ENCODE results near the gene SLC38A1.

The SLC38A1 gene

DNA sequence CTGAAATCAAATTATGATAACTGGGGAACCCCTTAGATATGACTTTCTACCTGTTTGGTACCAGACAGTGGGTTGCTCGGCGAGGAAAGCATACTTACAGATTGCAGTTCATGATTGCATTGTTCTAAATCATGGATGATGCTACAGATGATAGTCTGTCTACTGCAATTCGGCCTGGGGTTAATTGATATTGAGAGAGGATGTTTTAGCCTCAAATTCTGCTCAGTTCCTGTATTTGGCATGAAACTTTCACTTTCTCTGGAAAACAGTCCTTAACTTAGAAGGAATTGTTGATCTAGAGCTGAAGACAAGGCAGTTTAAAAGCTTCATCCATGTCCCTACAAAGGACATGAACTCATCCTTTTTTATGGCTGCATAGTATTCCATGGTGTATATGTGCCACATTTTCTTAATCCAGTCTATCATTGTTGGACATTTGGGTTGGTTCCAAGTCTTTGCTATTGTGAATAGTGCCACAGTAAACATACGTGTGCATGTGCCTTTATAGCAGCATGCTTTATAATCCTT lies 106.2 kb downstream of the SLC38A1 start:
- peak; percentile 66 for DNase-seq

DNA sequence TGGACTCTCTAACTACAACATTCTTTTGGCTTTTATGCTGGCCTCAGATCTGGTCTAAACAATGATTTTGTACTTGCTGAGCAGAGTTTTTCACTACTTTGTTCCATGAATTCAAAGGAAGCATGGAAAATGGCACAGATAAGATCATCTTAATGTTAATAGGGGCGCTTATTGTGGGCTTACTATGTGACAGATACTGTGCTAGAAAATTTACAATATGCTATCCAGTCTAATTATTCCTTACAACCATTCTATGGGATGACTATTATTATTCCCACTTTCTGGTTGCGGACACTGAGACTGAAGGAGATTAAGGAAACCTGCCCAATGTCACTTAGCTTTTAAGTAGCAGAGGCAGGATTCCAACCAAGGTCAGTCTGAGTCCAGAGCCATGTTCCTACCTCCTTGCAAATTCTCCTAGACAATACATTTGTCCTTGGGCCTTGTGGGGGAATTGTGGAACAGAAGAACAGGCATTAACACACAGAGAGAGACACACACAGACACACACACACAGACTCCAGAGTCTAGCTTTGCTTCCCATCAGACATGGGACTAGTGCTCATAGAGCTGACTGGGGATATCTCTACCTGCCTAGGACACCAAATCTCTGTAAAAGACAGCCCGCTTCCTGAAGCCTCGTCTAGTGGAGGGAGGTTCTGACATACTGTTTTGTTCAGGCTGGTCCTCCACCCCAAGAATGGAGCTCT lies 107.7 kb downstream of the SLC38A1 start:
- DNase-seq, result no peak

DNA sequence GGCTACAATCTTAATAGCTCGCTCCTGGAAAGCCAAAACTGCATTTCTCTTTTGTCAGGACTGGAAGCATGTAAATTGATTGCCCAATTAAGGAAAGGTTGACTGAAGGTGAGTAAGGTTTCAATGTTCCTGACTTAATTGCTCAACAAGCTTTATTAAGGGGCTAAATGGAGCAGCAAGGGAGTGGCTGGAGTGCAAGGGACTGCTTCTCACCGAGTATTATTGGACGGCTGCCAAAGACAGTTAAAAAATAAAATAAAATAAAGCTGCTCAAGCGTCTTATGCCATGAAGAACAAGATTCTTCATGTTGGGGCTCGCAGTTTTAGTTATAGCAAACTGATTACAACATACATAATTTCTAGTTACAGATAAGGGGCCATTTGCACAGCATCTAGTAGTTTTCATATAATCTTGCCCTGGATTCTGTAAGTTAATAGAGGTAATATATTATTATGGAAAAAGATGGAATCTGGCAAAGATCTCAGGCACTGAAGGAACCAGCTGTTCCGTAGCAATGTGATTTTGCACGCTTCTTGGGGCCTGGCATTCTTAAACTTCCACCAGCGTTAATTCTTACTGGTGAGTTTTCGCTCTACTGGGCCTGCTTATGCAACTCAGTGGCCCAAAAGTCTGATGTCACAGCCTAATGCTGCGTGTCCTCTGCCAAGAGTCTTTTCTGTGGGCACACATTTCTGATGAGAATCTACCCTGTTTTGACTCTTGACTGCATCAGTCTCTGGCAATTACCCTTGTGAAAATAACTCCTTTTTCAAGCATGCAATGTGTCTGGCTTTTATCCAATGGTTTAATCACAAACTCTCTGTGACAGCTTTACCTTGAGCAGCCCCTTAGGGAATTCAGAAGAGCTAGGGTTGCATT lies 108.5 kb downstream of the SLC38A1 start:
- DNase-seq, result no peak

DNA sequence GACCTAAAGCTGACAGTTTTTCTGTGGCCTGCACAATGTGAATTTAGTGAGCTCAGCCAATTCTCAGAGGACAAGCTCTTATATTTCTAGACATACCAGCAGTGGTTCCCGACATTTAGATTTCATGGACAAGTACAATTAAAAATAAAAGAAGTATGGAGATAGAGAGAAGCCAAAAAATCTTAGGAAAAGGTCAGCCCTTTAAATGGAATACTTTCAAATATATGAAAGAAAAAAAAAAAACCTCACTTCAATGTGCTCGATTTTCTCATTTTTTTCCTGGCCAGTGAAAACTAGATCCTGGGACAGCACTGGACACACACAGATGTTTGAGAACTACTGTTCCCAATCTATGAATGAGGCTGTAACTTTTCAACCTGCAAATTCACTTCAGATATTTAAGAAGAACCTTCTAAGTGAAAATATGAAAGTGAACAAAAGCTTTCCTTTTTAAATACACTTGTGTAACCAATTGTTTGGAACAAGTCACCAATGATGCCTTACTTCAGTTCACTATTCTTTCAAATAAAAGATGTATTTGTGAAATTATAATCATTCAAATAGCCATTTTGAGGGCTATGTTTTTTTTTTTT lies 109.4 kb downstream of the SLC38A1 start:
- DNase-seq, result no peak

DNA sequence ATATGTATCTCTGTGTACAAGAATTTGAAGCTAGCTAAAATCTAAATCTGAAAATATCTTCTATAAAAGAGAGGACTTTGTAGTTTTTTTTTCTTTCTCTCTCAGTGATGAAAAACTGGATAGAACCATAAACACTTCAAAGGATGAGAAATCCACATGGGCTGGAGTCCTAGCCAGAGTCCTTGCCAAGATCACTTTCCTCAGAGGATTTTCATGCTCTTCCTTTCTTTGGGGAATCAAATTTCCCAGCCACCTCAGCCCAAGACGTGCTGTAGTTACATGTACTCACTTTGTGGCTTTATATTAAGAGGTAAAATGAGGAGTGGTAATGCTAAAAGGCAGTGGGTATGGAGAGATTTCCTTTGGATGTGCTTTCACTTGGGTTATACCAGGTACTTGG lies 110.3 kb downstream of the SLC38A1 start:
- no peak for DNase-seq

DNA sequence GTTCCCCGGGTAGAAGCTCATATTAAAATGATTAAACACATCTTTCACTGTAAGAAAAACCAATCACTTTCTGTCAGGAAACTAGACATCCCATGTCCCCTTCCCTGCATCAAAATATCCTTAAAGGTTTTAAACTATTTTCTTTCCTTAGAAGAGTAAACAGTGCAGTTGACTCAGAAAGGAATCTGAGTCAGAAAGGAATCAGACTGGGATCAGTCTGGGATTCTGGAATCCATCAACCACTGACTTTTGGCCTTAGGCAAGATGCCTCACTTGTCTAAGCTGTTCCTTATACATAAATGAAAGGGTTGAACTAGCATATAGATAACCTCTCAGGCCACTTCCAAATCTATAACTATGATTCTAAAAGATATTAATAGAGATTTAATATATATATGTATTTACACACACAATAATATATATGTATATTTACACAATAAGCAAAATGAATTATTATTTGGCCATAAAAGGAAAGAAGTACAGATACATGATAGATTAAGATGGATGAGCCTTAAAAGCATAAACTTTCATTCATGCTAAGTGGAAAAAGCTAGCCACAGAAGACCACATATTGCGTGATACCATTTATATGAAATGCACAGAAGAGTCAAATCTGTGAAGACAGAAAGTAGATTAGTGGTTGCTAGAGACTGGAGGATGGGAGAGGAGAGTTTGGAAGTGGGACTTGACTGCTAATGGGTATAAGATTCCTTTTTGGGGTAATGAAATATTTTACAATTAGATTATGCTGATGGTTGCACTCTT lies 114.4 kb downstream of the SLC38A1 start:
- no peak for DNase-seq

DNA sequence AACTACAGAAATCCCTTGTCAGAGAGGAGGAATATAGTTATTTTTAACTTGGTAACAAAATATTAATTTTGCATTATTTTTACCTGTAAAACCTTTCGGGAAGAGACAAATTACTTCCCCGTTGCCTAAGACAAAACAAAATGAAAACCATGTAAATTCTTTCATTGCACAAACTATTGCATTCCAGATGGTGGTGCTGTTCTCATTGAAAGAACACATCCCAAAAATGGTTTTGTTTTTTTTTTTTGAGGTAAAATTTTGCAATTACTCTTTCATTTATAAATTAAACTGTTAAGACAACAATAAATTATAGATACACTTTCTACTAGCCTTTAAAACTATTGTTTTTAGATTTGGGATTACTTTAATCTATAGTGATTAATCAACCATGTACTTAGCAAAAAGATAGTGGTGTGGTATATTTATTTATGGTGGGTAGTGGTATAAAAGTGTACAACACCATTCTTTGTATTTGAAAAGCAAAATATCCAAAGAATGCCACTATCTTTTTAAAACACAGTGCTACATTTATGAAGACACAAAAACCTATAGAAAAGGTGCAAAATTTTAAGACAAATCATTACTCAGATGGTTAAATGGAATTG lies 115.5 kb downstream of the SLC38A1 start:
- DNase-seq, result peak; percentile 32

DNA sequence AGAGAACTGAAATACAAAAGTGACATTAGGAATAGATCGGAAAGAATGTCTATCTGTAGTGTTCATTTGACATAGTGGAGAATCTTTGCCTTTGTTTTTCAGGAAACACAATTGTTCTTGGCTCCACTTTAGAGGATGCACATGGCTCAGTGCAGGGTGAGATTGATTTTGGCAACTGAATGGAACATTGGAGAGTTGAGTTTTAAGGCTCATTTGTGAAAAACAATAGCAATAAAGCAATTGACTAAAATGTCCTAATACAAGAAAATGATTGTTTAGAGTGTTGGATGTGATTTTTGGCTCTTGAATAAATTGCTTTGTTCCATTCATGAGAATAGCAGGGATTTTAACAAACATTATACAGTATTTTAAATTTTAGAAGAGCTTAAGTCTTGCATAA lies 116.4 kb downstream of the SLC38A1 start:
- no peak for DNase-seq

DNA sequence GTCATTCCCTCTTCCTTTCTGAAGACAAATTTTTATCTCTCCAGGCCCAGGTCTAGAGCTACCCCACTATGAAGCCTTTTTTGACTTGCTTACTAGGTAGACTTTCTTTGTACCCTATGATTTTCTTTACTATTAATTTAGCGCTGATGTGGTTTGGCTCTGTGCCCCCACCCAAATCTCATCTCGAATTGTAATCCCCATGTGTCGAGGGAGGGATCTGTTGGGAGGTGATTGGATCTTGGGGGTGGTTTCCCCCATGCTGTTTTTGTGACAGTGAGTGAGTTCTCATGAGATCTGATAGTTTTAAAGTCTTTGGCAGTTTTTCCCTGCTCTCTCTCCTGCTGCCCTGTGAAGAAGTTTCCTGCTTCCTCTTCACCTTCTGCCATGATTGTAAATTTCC lies 118.1 kb downstream of the SLC38A1 start:
- no peak for DNase-seq

DNA sequence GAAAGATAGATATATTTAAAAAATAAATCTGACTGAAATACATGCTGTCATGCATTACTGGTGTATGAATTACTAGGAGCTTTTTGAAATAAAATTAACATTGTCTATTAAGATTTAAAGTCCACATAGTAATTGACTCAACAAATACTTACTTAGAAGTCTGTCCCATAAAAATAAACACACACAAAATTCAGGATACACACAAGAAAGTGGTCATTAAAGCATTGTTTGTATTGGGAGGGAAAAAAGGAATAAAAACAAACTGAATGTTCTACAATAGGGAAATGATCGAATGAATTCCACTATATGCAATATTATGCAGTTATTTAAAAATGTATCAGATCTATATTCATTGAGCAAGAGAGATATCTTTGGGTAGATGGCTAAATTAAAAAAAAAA lies 118.9 kb downstream of the SLC38A1 start:
- no peak for DNase-seq

DNA sequence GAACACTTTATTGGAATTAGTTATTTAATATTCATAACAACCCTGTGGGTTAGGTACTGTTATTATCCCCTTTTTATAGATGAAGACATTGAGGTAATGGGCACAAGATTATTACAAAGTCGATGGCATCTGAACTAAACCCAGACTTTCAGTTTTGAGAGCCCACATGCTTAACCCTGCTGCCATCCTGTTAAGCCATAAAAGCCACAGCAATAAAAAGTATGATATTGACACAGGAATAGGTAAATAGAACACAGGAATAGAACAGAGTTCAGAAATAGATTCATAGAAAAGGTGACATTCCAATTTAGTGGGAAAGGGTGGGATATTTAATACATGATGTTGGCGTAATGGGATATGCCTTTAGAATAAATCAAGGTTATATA lies 119.8 kb downstream of the SLC38A1 start:
- DNase-seq, result no peak

DNA sequence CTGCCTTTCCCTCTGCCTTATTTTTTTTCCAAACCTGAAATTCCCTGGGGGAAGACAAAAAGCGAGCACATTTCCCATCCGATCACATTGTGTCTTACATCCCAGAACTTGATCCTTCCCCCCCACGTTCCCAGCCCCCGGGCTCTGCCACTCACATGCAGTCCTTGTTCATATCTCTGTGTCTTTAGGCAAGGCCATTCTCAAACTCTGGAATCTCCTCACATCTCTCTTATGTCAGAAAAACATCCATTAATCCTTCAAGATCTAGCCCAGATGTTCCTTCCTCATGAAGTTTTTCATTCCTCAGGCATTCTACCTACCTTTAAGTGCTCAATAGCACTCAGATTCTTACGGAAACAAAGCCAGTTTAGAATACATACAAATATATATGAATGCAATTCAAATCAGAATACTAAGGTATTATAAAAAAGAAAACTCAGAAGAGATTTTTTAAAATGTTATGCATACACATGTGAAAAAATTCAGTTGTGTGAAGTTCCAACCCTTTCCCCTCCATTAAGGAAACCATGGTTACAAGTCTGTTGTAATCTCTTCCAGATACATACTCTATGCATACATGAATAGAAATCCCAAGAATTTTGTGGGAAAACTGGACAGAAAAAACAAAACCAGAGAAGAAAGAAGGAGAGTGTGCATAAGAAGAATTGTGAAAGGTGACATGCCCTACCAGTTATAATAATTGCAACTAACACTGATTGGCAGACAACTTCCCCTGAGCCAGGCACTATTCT lies 120.3 kb downstream of the SLC38A1 start:
- DNase-seq, result no peak

DNA sequence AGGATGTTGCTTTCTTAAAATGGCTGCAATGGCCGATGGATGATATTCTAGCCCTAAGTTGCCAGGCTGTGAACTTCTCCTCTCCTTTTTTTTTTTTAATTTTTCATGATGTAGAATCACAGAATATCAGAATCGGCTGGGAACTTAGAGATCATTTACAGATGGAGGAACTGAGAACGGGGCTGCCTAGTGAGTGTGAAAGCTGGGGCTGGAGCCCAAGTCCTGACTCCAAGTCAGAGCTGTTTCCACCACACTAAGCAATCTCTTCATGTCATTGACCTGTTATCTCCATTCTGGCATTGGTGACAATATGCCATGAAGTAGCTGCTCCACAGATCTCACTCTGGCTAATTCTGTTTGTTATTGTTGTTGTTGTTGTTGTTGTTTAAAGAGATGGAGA lies 121.7 kb downstream of the SLC38A1 start:
- no peak for DNase-seq

DNA sequence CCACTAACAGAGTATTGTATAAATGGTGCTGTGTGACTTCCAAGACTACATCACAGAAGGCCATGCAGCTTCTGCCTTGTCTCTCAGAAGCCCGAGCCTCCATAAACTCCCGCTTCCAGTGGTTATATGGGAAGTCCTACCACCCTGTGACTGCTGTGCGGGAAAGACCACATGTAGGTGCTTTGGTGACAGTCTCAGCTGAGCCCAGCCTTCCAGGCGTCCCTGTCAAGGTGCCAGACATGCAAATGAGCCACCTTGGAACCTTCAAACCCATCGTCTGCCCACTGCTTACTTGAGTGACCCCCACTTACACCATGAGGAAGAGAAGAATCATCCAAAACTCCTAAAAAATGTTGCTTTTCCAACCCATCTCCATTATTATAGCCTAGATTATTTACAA lies 123.0 kb downstream of the SLC38A1 start:
- DNase-seq, result no peak

DNA sequence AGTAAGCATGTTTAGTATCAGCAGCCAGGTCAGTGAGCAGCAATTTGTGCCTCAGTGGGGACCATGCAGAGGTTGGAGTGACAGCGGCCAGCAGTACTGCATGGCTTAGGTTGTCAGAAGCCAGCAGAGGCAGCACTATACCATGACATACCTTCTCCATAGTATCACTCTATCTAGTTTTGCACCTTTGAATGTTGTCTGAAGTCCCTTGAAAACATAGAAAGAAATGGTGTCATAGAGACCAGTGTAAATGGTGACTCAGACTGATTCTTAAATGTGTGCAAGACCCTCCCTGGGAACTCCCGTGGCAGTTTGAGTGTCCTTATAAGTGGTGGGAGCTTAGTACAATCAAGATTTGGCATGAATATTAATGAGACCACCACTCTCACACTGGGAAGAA lies 124.4 kb downstream of the SLC38A1 start:
- DNase-seq, result no peak

DNA sequence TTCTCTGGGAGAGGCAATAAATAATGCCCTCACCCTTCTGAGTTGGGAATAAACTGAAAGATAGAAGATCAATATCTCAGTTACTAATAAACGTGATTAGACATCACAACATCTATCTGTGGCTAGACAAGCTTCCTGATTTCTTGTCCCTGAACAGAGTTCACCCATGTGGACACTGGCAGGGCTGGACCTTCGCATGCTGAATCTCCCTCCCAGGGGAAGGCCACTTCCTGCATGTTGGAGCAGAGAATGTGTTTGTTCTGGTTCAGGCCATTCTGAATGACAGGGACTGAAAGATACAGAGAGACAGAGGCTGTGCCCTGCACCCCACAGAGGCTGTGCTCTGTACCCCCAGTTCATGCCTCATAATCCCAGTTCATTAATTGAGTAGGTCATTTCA lies 132.6 kb downstream of the SLC38A1 start:
- no peak for DNase-seq

DNA sequence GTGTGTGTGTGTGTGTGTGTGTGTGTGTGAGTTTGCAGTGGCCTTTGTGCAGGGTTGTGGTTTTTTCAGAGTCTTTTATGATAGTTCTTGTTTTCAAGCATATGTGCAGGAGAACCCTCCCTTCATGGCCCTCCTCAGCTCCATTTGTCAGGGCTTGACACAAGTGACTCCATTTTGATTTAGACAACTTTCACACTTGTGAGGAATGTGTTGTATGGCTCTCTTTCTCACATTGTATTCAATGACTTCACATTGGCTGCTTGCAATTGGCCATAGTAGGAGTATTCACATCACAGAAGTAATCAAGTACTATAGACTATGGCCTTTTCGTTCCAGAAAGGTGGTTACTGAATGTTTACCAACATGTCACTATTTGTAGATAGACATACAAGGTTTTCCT lies 133.1 kb downstream of the SLC38A1 start:
- no peak for DNase-seq

DNA sequence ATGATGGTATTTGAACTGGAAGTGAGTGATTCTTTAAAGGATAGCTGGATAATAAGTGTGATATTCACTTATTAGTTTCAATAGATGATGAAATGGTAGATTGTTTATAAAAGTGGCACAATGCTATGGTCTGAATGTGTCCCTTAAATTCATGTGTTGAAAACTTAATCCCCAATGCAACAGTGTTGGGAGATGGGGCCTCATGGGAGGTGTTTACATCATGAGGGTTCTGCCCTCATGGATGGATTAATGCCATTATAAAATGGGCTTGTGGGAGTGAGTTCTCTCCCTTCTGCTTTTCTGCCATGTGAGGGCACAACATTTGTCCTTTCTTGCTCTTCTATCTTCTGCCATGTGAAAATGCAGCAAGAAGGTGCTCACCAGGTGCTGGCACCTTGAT lies 134.0 kb downstream of the SLC38A1 start:
- DNase-seq, result no peak

DNA sequence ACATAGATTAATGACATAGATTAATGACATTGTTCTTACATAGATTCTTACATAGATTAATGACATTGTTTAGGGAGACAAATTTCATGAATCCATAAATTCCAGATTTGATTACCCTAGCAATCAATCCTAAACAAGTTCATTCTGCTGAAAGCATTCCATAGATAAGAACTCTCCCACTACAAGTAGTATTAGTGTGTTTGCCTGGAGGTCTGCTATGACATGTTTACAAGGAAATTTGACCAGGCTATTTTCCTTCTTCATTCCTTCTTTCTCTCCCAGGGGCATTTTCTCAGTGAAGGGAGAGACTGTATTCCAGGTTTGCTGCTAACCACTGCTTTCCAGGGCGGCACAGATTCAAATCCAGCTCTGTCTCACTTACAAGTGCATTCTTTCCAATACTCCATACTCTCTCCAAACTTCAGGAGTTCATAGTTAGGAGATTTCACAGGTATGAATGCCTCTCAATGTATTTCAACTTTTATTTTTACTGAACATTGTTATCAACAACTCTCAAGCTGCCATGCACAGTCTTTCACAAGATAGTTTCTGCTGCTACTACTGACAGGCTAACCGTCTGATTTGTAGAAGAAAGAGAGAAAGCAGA lies 134.5 kb downstream of the SLC38A1 start:
- no peak for DNase-seq

DNA sequence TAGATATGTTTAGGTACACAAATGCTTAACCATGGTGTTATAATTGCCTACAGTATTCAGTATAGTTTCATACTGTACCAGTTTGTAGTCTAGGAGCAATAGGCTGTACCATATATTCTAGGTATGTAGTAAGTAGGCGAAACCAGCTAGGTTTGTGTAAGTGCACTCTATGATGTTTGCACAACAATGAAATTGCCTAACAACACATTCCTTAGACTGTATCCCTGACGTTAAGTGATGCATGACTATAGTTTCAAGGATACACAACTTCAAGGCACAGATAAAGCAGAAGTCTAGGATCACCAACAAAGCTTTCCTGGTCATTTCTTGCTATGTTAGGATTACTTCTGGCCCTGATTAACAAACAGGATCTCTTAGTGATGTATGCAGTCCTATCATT lies 135.1 kb downstream of the SLC38A1 start:
- no peak for DNase-seq

Data from MV-4-11 (cell line).